ENCODE measurements around the gene ROR1.

Gene ROR1

DNA sequence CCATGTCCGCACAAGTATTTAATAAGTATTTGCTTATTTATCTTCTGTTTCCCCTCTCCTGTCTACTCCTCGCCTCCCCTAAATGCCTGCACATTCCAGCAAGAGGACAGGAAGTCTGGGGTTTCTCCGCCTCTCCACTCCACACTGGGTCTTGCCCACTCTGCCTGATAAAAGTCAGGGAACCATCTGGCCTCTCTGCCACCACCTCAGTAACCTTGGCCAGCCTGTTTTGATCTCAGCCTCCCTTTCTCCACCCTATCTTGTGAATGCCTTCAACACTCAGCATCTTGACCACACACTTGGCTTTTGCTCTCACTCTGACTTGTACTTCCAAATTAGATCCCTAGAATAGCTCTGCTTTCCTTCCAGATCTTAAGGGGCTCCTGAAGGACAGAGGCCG lies 264.3 kb downstream of the ROR1 start:
- no peak for ATAC-seq

DNA sequence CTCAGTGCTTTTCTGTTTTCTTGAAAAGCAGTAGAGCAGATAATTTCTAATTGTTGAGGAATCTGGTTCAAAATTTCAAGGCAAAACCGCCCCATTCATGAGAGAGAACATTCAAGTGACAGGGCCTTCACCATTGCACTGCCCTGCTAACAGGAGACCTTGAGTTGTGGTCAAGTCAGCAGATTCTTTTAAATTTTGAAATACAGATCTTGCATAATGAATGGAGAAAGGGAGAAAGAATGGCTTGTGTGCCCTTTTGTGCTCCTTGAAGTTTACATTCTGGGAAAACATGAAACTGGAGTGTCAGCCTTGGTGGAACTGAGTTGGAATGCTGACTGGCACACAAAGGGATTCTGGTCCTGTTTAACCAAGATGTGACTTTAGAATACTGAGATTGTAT lies 265.1 kb downstream of the ROR1 start:
- no peak for ATAC-seq

DNA sequence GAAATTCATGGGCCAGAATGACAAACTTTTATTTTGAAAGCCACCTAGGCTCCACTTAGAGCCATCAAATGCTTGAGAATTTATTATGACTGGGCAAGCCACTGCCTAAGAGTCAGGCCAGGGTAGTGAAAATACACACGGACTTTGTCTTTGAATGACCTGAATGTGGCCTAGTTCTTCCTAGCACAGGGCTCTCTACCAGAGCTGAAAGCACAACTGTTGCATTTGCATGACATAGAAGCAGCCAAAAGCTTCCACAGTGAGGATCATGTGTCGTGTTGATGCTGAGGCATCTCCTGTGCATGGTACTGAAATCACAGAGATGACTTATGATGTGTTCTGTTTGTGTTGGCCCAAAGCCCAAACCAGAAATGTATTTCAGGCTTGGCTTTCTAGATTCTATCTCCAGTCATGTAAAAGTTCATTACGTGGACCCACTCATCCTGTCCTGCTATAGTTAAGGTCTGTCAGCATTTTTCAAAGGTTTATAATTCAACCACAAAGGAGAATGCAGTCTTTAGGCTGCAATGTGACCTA lies 265.6 kb downstream of the ROR1 start:
- ATAC-seq = no peak

DNA sequence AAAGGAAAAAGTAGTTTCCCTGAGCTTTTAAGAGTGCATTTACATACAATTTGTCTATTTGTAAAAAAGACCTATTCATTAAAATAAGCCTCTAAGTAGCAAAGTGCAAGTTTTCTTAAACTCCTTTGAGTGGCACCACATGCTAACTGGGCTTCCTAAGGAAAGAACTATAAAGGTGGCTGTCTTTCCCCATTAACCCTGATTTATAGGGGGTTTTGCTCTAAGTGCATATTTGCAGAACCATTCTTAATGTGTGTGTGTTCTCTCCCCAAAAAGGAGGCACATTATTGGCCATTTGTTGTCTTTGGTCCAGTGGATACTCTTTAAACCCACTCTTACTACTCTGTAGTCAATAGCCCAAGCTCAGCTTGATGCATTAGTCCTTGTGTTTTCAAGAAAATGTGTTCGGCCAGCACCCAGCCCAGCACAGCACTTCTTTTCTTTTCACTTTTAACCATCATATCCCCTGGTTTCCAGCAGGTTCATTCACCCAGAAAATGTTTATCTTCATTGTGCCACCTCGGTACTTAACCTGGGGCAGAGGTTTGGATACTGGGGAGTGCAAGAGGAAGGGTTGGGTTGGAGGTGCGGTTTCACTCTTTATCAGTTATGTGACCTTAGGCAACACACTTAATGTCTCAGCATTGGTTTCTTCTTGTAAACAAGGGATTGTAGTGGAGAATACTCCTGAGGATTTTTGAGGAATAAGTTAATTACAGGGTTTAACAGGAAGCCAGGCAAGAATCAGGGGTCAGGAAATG lies 267.7 kb downstream of the ROR1 start:
- no peak for ATAC-seq

DNA sequence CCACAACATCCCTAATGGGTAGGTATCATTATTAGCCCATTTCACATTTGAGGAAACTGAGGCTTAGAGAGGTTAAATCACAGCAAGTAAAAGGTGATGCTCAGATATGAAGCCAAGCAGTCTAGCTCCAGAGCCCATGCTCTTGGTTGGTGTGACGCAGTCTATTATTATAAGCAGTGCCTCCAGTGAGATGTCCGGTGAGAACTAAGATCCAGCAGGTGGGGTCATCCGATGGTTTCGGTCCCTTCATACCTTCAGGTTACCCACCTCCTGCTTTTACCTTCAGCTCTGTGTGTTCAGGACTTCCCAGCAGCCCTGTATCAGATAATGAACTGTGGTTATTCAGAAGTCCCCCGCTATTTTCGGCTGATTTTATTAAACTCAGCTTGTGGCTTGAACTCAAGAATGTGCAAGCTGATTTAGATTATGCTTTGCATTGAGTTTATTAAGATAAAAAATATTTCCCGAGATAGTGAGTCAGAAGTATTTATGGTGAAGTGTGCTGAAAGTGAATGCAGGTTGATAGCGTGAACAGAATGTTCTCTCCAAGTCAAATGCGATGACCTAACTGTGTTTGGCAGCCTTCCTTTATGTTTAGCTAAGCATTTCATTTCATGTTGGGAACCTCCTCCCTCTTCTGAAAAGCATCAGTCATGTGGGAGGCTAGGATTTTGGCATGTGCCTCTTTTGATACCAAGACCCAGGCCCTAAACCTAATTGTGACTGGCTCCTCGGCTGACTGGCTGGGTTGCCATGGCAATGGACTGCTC lies 268.7 kb downstream of the ROR1 start:
- ATAC-seq = no peak

DNA sequence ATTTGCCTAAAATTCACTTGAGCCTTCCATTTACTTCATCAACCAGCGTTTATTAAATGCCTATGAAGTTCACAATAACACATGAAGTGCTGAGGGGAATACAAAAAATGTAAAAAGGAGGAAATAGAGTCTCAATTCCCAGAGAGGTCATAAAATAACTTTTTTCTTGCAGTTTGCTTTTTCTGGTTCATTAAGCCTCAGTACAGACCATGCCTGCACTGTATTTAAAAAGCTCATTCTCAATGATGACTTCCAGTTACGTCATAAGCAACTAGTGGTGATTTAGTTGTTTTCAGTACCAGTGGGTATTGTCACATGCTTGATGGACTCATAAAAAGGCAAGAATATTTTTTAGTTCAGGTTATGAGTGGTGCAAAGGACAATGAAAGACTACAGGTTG lies 269.5 kb downstream of the ROR1 start:
- no peak for ATAC-seq

DNA sequence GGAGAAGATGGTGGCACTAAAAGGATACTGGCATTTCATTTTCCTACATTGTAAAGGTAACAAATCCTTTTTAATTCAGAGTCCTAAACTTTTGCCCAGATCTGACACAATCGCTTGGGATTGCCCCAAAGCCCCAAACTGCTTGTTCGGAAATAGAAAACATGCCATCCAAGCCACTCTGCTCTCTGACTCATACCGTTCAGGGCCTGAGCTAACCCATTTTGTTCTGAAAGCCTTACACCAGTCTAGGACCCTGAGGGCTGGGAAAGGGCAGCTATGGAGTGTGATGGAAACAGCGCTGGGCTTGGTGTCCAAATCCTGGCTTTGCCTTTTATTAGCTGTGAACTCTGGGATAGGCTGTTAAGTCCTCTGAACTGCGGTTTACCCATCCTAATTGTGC lies 270.2 kb downstream of the ROR1 start:
- no peak for ATAC-seq

DNA sequence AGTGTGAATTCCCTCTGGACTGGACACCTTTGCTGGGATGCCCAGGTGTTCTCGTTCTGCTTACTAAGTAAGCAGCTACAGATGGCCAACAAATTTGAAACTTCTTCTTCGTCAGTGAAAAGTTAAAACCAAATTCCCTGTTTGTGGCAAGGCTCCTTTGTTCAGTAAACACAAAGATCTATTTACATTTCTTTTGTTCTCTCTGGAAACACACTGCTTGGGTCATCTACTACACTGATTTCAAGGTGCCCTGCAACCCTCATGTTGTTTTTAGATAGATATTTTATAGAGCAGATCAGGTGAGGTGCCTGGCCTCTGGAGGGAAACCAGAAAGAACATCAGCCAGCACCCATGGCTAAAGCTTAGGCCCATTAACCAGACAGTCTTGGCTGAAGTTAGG lies 272.4 kb downstream of the ROR1 start:
- no peak for ATAC-seq

DNA sequence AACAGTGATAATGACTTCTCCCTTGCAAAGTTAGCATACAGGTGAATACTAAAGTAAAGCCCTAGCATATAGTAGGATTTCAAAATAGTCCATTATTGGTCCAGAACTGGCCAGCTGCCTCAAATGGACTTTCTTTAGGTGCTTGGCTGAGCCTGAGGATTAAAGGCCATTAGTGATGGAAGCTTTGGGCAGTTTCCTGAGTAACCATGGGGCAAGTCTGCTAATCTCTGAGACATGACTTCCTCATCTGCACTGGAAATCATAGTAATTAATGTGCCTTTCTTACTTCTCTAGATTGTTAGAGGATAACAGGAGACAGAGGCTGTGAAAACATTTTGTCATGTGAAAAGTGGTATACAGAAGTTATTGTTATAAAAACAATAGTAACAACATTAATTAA lies 273.1 kb downstream of the ROR1 start:
- ATAC-seq = no peak

DNA sequence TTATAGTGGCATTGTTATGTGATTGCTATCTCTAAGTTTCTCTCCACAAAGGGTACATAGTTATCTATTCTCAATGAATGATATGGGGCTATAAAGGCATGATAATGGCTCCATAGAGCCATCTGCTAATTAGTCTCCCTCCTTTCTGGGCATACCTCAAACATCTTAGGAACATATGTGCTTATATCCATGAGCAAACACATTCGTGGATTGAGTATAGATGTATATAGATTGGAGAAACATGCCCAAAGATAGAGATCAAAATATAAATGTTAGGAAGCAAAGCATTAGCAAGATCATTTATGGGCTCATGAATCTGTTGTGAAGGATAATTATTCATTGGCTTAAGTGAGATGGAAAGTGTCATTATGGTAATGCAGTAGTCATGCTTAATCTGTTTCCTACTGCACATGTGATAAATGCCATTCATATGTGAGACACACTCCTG lies 273.8 kb downstream of the ROR1 start:
- no peak for ATAC-seq

DNA sequence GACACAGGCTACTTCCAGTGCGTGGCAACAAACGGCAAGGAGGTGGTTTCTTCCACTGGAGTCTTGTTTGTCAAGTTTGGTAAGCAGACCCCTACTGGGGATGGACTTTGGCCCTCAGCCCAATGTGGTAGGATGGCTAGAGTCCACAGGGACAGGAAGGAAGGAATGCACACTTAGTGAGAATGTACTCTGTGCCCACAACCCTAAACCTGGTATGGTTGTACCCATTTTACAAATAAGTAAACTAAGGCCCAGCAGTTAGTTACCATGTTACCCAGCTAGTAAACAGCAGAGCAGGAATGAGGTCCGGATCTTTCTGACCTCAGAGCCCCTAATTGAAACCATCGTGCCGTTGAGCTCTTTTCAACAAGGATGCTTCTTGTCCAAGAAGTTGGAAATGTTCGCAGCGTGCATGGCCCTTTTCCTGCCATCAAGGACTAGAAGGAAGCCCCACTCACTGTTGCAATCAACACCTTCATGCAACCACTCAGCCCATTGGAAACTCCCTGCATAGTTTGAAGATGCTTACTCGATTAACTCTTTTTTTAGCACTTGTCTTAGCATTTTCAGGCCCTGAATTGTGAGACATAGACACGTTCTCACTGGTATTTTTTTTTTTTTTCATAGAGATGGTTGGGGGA lies 276.2 kb downstream of the ROR1 start:
- ATAC-seq = no peak

DNA sequence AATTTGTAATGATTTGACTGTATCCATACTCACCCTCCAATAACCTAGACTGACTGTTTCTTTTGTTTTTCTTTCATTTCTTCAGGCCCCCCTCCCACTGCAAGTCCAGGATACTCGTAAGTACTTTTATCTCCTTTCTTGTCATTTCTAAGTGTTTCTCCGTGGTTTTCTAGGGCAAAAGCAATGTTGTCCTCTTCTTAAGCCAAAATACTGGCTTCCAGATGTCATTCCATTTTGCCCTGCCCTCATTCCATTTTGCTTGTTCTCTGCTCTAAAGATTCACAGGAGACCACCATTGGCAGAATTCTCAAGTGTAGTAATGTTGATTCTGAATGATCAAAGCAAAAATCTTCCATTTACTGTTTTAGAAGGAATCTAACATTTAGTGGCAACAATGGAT lies 276.8 kb downstream of the ROR1 start:
- no peak for ATAC-seq

DNA sequence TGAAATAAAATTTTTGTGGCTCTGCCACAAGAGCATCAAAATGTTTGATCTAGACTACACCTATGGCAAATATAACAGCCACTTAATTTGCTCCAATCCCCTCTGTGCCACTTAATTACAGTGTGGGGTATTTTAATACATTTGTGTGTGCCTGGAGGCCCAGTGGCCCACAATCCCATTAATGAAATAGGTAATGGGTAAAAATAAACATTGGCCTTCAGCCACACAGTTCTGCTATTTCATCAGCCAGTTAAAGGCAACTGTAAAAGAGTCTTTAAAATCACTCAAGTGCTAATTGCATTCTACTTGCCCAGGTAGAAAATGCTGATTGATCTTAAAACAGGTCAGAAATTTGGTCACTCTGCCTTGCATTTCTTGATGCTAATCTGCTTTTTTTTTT lies 278.0 kb downstream of the ROR1 start:
- ATAC-seq = no peak

DNA sequence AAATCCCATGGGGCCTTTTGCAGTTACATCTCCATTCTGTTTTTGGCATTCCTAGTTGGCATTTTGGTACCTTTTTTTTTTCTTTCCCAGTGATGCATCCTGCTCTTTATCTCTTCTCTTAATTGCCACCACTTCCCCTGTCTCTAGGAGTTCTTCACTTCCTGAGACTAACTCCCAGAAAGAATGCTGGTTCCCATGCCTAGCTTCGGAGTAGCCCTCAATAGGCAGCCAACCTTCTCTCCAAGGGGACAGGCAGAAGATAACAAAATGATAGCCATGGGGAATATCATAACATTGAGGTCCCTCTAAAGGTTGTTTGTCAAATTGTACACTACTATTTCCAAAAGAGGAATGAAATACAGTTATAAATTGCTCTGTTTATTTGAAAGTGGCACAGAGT lies 279.0 kb downstream of the ROR1 start:
- no peak for ATAC-seq

DNA sequence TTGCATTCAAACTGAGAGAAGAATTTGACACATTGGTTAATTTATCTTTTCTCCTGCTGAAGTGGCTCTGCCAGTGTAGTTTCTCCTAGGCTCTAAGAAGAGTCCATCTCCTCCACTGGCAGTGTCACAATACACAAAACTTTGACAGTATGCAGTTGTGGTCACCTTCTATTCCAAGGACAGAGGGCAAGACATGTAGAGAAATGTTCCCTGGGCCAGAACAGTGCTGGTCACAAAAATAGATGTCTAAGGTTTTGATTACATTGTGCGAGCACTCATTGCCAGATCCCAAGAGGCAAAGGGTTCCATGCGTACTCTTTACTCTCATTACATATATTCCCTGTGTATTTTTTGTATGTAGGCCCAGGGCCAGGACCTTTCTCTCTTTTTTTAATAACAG lies 281.5 kb downstream of the ROR1 start:
- no peak for ATAC-seq

DNA sequence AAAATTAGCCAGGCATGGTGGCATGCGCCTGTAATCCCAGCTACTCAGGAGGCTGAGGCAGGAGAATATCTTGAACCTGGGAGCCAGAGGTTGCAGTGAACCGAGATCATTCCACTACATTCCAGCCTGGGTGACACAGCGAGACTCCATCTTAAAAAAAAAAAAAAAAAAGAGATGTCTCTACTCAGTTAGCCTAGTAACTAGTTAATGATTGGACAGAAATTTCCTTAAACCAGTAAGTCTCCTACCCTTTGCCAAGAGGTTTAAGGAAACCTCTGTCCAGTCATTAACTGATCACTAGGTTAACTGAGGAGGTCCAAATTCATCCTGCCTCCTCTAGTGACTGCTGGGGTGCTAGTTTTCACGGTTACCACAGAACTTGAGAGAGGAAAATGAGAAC lies 285.7 kb downstream of the ROR1 start:
- no peak for ATAC-seq

DNA sequence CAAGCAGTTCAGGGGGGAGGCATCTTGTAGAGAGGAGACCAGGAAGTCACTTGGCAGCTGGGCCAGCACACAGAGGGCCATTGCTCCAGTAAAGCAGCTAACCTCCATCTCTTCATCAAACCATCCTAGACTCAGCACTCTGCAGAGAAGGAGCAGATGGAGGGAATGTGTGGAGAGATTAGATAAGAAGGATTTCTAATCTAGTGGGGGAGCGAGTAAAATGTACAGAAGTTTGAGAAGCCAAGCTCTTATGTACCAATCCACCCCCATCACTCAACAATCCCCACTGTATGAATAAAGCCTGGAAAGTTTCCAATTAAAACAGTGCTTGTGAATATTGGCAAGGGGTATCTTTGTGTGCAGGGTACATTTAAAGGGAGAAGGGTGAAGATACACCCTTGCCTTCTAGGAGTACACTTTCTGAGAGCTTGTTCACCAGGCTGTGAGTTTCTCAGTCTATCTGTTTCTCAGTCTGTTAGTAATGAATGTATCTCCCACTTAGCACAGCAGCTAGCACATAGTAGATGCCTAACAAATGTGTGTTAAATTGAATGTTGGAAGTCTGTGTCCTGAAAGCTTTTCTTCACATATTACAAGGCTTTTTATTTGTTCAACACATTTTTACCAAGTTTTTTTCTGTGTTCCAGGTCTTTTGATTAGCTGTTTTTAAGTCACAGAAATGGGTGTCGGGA lies 286.9 kb downstream of the ROR1 start:
- ATAC-seq = no peak

DNA sequence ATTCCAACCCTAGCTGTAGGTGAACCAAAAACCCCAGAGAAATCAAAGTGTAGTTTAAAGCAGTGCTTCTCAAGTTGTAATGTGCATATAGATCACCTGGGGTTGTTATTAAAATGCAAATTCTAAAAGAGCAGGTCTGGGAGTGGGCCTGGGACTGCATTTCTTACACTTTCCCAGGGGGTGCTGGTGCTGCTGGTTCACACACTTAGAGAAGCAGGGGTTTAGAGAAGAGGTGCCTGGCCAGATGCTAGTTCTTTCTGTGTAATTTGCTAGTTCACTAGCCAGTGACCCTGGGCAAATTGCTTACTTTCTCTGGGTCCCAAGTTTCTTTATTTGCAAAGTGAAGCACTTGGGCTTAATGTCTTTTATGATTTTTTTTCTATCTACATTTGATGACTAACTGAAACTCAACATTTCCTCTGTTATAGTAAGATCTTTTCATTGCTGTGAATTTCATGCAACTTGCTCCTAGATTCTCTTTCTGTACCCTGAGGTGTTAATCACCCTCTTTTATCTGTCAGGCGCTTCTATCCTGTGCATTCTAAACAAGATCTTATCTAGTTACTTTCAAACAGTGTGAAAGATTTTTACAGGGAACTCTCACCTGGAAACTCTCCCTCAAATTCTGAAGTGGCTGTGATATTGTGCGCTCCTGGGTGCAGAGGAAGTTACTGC lies 287.8 kb downstream of the ROR1 start:
- ATAC-seq = no peak

DNA sequence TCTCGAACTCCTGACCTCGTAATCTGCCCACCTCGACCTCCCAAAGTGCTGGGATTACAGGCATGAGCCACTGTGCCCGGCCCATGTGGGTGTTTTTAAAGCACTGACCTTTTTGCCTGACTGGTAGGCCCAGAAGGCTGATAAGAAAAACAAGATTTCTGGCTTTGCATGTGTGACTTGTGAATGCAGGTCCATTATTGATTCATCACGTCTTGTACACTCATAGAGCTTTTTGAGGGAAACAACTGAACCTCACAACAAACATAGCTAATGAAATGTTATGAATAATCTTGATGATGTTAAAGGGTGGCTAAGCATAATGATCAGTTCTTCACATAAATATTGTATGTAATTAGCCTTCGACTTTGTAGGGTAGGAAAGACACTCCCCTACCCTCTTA lies 288.7 kb downstream of the ROR1 start:
- ATAC-seq = no peak

DNA sequence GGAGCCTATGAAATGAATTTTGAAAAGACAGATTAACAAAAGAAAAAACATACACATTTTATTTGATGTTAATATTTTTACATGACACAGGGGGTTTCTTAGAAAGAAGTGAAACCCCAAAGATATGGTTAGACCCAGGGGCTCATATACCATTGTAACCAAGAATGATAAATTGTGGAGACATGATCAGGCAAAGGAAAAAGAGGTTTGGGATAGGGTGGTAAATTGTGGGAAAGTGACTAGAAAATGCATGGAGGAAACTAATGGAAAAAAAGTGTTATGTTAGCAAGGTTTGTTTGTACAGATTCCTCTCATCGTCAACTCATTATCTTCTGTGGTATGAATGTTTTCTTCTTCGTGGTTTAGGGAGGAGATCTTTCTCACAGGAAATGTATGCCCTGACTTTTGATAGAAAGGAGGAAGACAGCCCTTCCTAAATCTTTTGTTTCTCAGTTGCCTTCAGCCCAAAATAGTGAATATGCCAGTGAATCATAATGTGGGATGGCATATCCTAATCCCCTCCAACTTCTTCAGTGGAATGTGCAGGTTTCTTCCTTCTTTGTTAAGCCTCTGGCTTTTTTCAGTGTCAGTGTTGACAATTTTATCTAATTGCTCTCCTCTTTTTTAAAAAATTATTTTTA lies 289.2 kb downstream of the ROR1 start:
- ATAC-seq = no peak

DNA sequence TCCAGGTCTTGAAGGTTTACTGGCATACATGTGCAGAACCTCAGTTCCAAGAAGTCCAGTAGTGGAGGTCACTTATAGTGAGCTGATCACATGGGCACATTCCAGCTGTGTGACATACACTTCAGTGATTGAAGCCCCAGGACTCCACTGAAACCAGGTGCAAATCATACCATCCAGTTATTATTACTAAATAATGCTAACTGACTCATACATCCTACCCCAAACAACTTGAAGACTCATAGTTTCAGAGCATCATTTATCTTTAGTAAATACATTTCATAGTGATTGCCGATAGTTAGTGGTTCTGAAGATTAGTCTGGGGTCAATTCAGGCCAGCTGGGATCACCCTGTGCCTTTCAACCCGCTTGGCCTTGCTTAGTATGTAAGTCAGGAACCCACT lies 291.8 kb downstream of the ROR1 start:
- ATAC-seq = no peak

Data from activated CD4-positive, CD25-positive, alpha-beta regulatory T cell treated with anti-CD3 and anti-CD28 coated beads, Interleukin-2, amount 50 U/mL, for 24 hours (primary cell).